Medulla oblongata (tissue), 1 donor: ENCODE results near the gene BCL7A.
A peak's percentile ranks its signal among the peaks of the same experiment; 100 is the strongest.
"Not testable (repeated sequence)": the region's sequence is repeated elsewhere in the genome, so short reads cannot be mapped to it uniquely, and the experiment has no call there.

Source experiments
- DNase-seq: peaks from one replicate; pipeline ENCODE4 v3.0.0-alpha.2; 2015; ENCODE audit errors: extremely low spot score

The BCL7A gene

DNA sequence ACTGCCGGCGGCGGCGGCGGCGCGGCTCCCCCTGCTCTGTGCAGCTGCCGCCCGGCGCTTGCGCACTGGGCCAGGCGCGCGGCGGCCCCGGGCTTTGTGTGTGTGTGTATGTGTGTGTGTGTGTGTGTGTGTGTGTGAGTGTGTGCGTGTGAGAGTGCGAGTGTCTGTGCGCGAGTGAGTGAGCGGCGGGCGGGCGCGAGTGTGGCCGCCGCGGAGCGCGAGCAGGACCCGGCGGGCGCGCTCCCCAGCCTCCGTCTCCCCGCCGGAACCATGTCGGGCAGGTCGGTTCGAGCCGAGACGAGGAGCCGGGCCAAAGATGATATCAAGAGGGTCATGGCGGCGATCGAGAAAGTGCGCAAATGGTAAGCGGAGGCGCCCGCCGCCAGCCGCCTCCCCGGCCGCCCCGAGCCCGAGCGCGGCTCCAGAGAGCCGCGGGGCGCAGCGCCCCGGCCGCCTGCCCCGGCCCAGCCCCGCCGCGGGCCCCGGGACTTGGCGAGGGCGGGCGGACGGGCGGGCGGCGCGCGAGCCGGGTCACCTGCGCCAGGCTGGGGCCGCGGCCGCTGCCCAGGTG, at the start of gene BCL7A:
Gene BCL7A, plus strand, starts transcription at position 63 of the 571 bp plus-strand sequence. Its CDS starts 208 bp downstream, at position 271.
- DNase-seq, result peak; percentile 73

DNA sequence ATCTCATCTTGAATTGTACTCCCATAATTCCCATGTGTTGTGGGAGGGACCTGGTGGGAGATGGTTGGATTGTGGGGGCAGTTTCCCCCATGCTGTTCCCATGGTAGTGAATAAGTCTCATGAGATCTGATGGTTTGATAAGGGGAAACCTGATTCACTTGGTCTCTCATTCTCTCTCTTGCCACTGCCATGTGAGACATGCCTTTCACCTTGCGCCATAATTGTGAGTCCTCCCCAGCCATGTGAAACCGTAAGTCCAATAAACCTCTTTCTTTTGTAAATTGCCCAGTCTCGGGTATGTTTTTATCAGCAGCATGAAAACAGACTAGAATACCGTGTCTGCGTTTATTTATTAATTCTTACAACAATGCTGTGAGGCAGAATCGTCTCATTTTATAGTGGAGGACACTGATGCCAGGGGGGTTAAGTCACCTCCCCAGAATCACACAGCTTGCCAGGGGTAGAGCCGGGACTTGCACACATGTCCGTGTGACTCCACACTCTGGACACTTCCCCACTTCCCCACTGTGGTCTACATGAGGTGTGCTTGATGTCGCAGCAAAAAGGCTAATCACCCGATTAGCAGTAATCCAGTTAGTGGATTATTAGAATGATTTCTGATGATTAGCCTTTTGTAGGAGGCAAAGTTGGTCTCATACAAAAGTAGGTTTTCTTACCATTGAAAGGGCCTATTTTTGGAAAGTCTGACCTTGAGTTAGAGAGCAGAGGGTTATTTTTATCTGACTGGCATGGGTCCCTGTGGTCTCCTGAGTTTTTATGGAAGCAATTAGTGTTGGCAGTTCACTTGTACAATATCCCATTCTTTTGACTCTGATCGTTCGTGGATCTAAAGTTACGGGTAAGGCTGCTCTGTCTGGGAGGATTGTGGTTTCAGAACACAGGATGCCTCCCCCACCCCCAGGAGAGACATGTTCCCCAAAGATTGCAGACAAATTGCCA, 47.4 kb upstream of the BCL7A start:
- no peak for DNase-seq

DNA sequence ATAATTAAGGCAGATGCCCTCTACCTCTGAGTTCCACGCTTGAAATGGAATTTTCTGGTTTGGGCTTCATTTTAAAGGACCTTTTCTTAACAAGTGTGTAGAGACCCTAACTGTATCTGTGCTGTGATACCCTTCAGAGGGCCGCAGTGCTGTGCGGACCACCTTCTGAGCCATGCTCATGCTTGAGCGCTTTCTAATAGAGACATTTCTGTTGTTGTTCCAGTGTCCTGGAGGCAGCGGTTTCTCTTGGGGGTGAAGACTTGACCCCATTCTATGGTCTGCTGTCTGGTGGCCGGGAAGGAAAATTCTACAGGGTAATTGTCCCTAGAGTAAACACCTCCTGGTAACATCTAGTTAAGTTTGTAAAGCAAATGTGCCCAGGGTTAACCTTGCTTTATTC, 46.7 kb upstream of the BCL7A start:
- no peak for DNase-seq

DNA sequence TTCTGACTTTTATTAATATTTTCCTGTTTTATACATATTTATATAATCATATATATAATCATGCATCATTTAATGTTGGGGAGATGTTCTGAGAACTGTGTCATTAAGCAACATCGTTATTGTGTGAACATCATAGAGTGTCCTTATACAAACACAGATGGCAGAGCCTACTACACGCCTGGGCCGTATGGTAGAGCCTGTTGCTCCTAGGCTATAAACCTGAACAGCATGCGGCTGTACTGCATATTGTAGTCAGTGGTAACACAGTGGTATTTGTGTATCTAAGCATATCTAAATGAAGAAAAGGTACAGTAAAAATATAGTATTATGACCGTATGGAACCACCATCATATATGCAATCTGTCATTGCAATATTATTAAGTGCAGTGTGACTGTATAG, 44.7 kb upstream of the BCL7A start:
- DNase-seq, result no peak

DNA sequence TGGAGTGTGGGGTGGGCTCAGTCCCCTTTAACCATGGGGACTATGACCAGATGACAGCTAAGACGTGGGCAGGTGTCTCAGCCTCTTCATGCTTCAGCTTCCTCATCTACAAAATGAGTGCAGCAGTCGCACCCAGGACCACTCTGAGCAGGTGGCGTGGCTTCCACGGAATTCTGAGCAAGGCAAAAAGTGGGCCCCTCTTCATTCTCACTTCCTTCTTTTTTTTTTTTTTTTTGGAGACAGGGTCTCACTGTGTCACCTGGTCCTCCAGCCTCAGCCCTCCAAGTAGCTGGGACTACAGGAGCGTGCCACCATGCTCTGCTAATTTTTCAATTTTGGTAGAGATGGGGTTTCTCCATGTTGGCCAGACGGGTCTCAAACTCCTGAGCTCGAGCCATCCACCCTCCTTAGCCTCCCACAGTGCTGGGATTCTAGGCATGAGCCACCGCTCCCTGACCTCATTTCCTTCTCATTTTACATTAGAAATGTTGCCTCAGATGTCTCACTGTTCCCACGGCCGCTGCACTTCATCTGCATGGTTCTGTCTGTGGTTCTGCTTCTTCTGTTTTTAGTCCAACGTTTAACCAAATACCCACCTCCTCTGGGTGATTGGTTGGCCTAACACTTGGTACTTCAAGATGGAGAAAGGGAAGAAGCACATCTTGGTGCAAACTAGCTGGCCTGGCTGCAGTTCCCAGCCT, 41.3 kb upstream of the BCL7A start:
- peak; percentile 33 for DNase-seq

DNA sequence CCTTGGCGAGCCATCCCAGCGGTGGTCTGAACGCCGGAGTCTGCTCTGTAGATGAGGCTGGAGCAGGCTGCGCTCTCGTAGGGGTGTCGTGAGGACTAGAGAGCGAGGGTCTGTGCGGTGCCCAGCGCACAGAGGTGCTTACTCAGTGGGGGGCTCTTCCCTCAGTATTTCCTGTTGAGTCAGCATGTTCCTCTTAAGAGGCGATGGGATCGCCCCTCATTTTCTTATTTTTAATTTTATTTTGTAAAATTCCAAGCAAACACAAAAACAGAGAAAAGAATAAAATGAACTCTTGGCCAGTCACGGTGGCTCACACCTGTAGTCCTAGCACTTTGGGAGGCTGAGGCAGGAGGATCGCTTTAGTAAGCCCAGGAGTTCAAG, 40.8 kb upstream of the BCL7A start:
- DNase-seq, result no peak

DNA sequence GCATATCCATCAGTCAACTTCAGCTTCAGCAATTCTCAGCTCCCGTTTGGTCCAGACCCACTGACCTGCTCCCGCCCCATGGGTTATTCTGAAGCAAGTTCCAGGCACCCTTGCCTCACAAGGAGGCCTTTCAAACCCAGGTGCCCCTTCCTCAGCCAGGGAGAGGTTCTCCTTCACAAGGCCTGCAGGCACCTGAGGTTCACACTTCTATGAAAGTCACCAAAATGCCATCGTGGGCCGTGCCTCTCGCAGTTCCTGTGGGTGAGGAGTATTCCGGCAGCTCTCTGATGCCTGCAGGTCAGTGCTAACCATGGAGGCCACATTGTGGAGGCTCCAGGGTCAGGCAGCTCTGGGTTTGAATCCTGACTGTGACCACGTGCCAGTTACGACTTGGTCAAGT, 40.2 kb upstream of the BCL7A start:
- DNase-seq, result no peak

DNA sequence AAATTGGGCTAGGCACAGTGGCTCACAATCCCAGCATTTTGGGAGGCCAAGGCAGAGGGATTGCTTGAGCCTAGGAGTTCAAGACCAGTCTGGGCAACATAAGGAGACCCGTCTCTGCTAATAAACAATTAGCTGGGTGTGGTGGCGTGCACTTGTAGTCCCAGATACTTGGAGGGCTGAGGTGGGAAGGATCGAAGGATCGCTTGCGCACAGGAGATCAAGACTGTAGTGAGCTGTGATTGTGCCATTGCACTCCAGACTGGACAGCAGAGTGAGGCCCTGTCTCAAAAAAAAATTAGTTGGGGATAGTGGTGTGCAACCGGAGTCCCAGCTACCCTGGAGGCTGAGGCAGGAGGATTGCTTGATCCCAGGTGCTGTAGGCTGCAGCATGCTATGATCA, 38.7 kb upstream of the BCL7A start:
- DNase-seq, result no peak

DNA sequence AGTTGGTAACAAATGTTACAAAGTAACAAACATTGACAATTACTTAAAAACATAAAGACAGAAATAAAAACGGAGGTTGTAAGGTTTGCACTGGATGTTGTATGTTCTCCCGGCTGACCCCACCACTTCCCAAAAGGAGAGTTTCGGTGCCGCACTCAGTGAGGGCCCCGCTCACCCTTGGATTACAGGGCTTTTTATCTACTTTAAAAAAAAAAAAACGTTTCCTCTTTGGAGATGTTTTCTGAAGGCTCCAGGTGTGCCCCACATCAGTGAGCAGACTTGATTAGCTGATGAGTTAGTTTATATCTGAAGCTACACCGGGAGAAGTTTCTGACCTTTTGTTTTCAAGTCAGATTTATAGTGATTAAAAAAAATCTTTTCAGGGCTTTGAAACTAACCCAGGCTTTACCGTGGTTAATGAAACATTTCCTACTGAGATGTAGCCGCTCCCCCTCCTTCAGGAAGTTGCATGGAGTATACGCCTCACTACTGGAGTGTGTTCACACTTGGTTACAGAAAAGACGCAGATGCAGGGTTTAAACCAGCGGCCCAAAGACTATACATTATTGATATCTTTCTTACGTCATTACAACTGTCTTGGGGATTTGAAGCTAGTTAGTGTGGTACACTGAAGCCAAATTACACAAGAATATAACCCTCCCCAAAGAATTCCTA, 38.0 kb upstream of the BCL7A start:
- DNase-seq, result no peak

DNA sequence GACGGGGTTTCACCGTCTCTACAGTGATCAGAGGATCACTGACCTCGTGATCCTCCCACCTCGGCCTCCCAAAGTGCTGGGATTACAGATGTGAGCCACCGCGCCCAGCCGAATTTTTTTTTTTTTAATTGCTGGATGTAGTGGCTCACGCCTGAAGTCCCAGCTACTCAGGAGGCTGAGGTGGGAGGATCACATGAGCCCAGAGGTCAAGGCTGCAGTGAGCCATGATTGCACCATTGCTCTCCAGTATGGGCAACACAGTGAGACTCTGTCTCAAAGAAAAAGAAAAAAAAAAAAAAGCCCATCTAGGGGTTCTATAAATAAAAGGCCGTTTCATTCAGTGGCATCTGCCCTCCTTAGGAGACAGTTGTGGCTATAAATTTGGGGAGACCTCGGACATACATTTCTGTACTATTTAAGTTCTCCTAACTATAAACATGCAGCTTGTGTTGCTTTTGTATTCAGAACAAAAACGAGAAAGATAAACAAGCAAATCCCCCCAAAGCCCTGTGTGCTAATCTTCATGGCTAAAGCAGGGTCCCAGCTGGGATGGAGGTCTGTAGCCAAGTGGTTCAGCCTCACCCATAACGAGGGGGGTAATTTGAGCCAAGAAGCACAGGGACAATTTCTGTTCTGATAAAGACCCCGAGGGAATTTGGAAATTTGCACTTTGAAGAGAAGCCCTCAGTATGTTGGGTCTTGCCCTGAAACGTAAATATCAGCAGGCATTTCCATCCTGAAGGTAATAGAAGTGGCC, 35.0 kb upstream of the BCL7A start:
- no peak for DNase-seq

DNA sequence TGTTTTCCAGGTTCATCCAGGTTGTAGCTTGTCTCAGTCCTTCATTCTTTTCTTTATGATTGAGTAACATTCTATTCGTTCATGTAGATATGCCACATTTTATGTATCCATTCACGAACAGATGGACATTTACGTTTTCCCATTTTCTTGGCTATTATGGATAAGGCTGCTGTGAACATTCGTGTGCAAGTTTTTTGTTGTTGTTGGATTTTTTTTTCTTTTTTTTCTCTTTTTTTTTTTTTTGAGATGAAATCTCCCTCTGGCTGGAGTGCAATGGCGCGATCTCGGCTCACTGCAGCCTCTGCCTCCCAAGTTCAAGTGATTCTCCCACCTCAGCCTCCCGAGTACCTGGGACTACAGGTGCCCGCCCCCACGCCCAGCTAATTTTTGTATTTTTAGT, 33.2 kb upstream of the BCL7A start:
- not testable (repeated sequence) for DNase-seq

DNA sequence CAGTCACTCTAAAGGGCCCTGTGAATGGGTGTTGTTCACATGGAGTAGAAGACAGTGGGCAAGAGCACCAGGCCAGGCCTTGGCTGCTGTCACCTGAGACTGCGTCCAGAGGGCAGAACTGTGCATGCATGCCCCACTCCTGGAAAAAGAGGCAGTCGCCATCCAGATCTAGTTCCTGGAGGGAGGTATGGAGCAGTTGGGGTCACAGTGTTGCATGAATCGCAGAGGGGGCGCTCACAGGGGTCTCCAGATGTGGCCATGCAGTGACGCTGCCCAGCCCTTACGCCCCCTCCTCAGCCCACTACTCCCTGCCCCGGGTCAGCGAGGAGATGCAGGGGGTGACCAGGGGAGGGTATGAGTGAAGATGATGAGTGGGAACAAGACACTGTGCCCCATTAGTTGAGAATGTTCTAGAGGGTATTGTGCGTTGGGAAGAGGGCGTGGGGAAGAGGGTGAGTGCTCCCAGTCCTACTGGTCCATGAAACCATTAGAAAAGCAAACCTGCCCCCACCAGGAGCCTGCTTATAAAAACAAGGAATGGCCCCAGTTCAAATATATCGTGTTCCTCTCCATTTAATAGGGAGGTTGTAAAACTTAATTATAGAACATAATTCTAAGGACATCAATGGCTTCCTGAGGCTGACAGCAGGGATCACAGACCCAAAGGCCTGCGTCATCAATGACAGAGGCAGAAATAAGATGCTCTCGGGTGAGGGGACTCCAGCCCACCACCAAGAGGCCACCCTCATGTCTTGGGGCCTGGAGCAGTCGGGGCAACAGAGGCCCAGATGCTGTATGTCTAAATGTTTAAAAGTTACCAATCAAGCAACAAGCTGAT, 32.2 kb upstream of the BCL7A start:
- no peak for DNase-seq

DNA sequence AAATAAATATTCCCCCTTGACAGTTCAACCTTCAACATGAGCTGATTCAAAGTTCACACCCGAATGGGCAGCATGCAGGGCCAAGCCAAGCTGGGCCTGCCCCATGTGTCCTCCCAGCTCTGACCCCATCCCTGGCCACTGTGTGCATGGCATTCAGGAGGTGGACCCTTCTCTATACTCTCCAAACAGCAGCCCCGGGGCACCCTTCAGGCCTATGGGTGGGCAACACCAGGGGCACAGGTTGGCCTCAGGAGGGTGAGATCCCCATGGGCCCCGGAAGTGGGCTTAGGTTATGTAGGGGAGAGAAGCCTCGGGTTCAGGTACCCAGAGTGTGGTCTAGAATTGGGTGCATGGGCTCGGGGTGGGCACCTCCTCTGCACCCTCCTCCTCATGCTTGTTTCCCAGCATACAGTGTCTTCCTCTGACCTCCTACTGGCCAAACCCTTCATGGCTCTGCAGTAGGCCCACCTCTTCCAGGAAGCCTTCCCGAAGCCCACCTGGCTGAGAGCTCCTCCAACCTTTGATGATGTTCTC, 31.5 kb upstream of the BCL7A start:
- DNase-seq, result no peak

DNA sequence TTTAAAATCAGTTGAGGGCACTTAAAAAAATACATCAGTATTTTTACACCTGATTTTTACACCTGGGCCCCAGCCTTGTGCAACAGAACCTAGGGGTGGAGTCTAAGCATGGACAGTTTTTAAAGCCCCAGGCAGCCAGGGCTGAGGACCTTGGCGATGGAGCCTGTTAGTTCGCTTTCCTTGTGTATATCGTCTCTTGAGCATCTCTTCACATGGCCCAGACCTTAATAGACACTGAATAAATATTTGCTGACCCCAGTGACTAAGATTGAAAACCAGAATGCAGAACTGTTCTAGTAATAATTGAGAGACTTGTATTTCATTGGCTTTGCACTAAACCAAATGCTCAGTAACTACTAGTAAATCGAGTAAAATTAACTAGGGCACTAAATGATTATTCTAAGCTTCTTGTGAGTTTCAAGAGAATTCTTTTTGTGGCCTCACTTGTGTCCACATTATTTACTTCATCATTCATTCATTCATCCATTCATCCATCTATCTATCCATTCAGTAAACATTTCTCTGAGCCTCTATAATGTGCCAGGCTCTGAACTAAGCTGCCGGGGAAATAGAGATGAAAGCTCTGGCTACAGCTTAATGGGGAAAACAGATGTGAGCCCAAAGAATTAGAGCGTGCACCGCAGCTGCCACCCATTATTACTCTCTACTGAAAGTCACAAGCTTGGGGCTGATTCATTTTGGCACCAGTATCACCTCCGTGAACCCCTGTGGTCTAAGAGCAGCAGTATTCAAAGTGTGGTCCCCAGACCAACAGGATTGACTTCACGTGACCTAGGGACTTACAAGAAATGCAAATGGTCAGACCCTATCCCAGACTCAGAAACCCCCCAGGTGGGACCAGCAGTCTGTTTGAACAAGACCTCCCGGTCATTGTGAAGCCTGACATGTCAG, 30.7 kb upstream of the BCL7A start:
- no peak for DNase-seq

DNA sequence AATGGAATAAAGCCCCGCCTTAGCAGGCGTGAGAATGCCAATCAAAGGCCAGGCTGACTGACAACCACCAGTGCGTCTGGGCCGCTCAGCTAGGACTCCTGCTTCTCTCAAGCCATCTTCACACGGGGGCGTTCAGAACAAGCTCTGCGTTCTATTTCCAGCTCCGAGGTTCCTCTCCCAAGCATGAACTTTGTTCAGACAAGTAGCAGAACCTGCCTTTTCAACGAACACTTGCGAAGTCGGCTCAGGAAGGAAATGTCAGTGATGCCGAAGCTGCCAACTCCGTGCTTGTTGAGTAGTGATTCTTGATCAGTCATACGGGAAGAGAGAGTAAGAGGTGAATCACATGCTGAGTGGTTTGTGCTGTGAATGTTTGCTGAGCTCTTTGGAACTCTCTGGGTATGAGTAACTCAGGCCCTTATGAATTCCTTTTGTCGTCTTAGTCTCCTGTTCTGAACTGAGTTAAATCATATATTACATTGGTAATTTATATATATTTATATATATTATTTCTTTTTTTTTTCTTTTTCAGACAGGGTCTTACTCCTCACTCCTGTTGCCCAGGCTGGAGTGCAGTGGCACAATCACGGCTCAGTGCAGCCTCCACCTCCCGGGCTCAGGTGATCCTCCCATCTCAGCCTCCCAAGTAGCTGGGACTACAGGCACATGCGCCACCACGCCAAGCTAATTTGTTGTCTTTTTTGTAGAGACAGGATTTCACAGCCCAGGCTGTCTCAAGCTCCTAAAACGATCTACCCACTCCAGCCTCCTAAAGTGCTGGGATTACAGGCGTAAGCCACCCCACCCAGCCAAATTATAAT, 29.4 kb upstream of the BCL7A start:
- DNase-seq, result peak; percentile 59

DNA sequence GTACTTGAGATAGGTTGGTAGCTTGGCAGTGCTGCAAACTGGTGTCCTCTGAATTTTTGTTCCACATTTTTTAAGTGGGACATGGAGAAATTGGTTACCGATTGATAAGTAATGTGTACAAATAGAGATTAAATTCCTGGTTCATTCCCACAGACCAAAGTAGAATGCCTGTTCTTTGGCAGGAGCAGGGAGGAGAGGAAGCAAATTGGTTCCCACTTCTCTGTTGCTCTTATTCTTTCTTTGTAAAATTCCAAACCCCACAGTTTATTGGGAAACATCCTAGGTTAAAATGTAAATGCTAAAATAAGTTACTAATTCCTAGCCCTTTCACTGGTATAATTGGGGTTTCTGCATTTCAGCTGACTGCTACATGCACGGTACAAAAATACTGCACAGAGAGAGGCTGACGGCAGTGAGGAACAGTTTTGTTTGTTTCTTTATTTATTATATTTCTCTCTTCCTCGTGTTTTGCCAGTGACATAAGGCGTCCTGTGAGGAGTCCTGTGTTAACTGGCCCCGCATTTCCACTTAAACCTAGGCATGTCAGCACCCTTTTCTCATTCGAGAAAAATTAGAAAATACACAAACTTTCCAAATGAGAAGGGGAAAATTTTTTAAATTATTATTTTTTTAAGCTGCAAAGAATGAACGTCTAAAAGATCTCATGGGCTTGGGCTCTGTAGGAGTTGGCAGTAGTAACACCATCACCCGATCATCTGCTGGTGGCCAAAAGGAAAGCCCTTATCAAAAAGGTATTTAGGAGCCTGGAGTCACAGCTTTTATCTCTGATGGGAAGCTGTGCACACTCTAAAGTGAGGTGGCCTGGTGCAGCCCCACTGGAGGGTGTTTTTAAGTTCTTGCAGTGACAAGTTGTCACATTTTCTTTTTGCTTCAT, 25.4 kb upstream of the BCL7A start:
- DNase-seq, result no peak

DNA sequence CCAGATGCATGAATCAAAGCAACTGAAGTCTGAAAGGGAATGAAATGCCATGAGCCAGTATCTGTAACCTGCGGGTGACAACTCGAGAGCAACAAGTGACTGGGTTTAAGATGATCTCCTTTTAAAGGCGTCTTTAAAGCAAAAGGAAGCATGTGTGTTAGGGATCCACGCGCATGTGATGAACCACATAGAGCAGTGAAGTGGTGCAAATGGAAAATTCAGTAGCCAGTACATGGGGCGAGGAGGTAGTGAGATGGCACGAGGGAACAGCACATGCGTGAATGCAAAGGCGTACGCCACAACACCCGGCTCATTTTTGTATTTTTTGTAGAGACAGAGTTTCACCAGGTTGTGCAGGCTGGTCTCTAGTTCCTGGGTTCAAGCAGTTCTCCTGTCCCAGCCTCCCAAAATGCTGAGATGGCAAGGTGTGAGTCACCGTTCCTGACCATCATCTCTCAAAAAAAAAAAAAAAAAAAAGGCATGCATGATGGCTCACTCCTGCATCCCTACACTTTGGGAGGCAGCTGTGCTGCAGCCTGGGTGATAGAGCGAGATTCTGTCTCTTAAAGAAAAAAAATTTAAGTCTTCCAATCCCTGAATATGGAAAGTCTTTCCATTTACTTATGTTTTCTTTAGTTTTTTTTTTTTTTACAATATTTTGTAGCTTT, 24.6 kb upstream of the BCL7A start:
- no peak for DNase-seq
